ENCODE data around the gene RAB8B. TPM values are rescaled to one million over a fixed set of nuclear protein-coding genes. Genes with fewer than 3 reads are reported as not detected.

The RAB8B gene
- polyA plus RNA-seq, 1 donor from 2014 or later, result 87.1 TPM

DNA sequence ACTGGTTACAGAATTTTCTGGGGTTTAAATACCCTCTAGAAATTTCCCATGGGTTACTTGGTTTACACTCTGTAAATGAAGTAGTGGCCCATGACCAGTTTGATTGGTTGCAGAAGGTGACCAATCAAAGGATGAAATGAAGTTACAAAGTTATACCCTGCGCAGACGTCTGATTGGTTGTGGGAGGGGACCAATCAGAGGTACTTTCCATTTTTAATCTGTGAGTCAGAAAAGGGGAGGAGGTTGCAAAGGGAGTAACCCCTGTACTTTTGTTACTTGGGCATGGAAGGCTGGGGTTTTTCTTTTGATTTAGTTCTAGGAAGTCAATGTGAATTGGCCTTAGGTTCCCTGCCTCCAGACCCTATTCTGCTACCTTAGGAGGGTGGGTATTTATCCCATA, 69.3 kb downstream of the RAB8B start:
- H3K4me3 ChIP-seq (ENCODE audit: low read length), result no peak overlapping the region
- H3K4me2 ChIP-seq (ENCODE audit: low read length), result no peak overlapping the region
- H3F3A ChIP-seq (ENCODE audit: insufficient read depth, low read length, poor library complexity, severe bottlenecking), result peaks cover 2% of the 10 kb centered on the region
- peaks cover 6% of the 10 kb centered on the region for H3K36me3 ChIP-seq (ENCODE audit: insufficient read depth, low read length)
- no peaks in the 10 kb centered on the region for H3K9me2 ChIP-seq (ENCODE audit: insufficient read depth, low read length)
- H3K9me3 ChIP-seq (ENCODE audit: low read length), result no peaks in the 10 kb centered on the region
- H4K20me1 ChIP-seq (ENCODE audit: insufficient read depth), result no peaks in the 10 kb centered on the region
- no peak overlapping the region for H3K9ac ChIP-seq (ENCODE audit: low read length)
- no peaks in the 10 kb centered on the region for H3K79me2 ChIP-seq (replicated peaks; ENCODE audit: insufficient read depth, low read length)
- TF ChIP-seq REST (IDR thresholded peaks at IDR 0.05; ENCODE audit: borderline replicate concordance) (no peak), RAD21 (conservative IDR thresholded peaks at IDR 0.05) (no peak), EP300 (conservative IDR thresholded peaks at IDR 0.05; ENCODE audit: poor library complexity, severe bottlenecking) (no peak), POLR2AphosphoS5 (IDR thresholded peaks at IDR 0.05) (no peak), EZH2 (IDR thresholded peaks at IDR 0.05; ENCODE audit: borderline replicate concordance, insufficient read depth, low read length, poor library complexity, severe bottlenecking) (no peak), MXI1 (conservative IDR thresholded peaks at IDR 0.05; ENCODE audit: poor library complexity, severe bottlenecking) (no peak), SMC3 (conservative IDR thresholded peaks at IDR 0.05; ENCODE audit: poor library complexity) (no peak), TAF1 (IDR thresholded peaks at IDR 0.05; ENCODE audit: low read depth) (no peak)
- no peak overlapping the region for H2AFZ ChIP-seq (ENCODE audit: low read depth, low read length)
- H3K27me3 ChIP-seq (ENCODE audit: insufficient read depth, low read depth, low read length), result no peaks in the 10 kb centered on the region
- H3K27ac ChIP-seq (ENCODE audit: low read length), result no peak overlapping the region

GRCh38 chr15:63260791-63261190, 71.4 kb downstream of the RAB8B start:
- no peaks in the 10 kb centered on the region for H3K79me2 ChIP-seq (replicated peaks; ENCODE audit: insufficient read depth, low read length)
- H2AFZ ChIP-seq (ENCODE audit: low read depth, low read length), result no peak overlapping the region
- no peaks in the 10 kb centered on the region for H3K9me3 ChIP-seq (ENCODE audit: low read length)
- H3K9ac ChIP-seq (ENCODE audit: low read length), result no peak overlapping the region
- no peak overlapping the region for H3K4me3 ChIP-seq (ENCODE audit: low read length)
- no peaks in the 10 kb centered on the region for H3K27me3 ChIP-seq (ENCODE audit: insufficient read depth, low read depth, low read length)
- peaks cover 4% of the 10 kb centered on the region for H3F3A ChIP-seq (ENCODE audit: insufficient read depth, low read length, poor library complexity, severe bottlenecking)
- TF ChIP-seq SMC3 (conservative IDR thresholded peaks at IDR 0.05; ENCODE audit: poor library complexity) (no peak), TAF1 (IDR thresholded peaks at IDR 0.05; ENCODE audit: low read depth) (no peak), REST (IDR thresholded peaks at IDR 0.05; ENCODE audit: borderline replicate concordance) (no peak), POLR2AphosphoS5 (IDR thresholded peaks at IDR 0.05) (no peak)
- H3K27ac ChIP-seq (ENCODE audit: low read length), result no peak overlapping the region
- peaks cover 6% of the 10 kb centered on the region for H3K36me3 ChIP-seq (ENCODE audit: insufficient read depth, low read length)
- no peak overlapping the region for H3K4me2 ChIP-seq (ENCODE audit: low read length)
- no peaks in the 10 kb centered on the region for H4K20me1 ChIP-seq (ENCODE audit: insufficient read depth)
- no peaks in the 10 kb centered on the region for H3K9me2 ChIP-seq (ENCODE audit: insufficient read depth, low read length)

Measured in neural cell (in vitro differentiated cells).